Measurements from ENCODE around the gene RARRES2. TPM values are rescaled to one million over a fixed set of nuclear protein-coding genes. Genes with fewer than 3 reads are reported as not detected.

The RARRES2 gene
- total and polyA plus RNA-seq, 2 of the 13 experiments (the other 11 are each of a cell fraction or from before 2014, with no cell fraction given) = 134 to 172 TPM

- TF ChIP-seq ZNF350 (CRISPR knock-in tag; IDR thresholded peaks at IDR 0.05; ENCODE audit: borderline replicate concordance, low read depth) (peak; percentile 23; the same call in 1 of the 2 replicates), BORCS8-MEF2B (CRISPR knock-in tag; IDR thresholded peaks at IDR 0.05) (no peak; the same call in 1 of the 2 replicates), ZFP36L1 (CRISPR knock-in tag; IDR thresholded peaks at IDR 0.05) (no peak), MLLT10 (CRISPR knock-in tag; IDR thresholded peaks at IDR 0.05) (no peak), ZNF850 (CRISPR knock-in tag; conservative IDR thresholded peaks at IDR 0.05) (no peak), ZNF33A (CRISPR knock-in tag; IDR thresholded peaks at IDR 0.05; ENCODE audit: borderline replicate concordance) (no peak), MLX (CRISPR knock-in tag; IDR thresholded peaks at IDR 0.05) (no peak), ZXDC (CRISPR knock-in tag; IDR thresholded peaks at IDR 0.05) (0 out of 2 replicates have a peak, but pooled peaks have one; percentile 41), ZNF251 (CRISPR knock-in tag; IDR thresholded peaks at IDR 0.05) (no peak), MNT (IDR thresholded peaks at IDR 0.05) (no peak), BATF2 (CRISPR knock-in tag; IDR thresholded peaks at IDR 0.05) (no peak), KAT2B (IDR thresholded peaks at IDR 0.05; ENCODE audit: borderline replicate concordance, low read depth, low read length) (no peak), TAF15 (IDR thresholded peaks at IDR 0.05; ENCODE audit: low read depth, low read length, poor library complexity, severe bottlenecking) (no peak), PRDM15 (CRISPR knock-in tag; IDR thresholded peaks at IDR 0.05) (0 out of 2 replicates have a peak, but pooled peaks have one; percentile 9), GPN1 (CRISPR knock-in tag; IDR thresholded peaks at IDR 0.05; ENCODE audit: borderline replicate concordance) (0 out of 2 replicates have a peak, but pooled peaks have one; percentile 25), MXI1 (IDR thresholded peaks at IDR 0.05; ENCODE audit: borderline replicate concordance, low read depth, low read length) (peak; percentile 41; the same call in 1 of the 3 replicates), IRF1 (CRISPR knock-in tag; IDR thresholded peaks at IDR 0.05; ENCODE audit: low read depth) (no peak)
These were observed 27.7 kb upstream of the RARRES2 start (continued) for GRCh38 chr7:150368884-150369747.

All from HepG2 (cell line).